Measurements from ENCODE around the gene ARID1B.
A peak's percentile ranks its signal among the peaks of the same experiment; 100 is the strongest.

The ARID1B gene

GRCh38 chr6:157099912-157100593 lies 322.9 kb downstream of the ARID1B start:
- no peak for DNase-seq (ENCODE audit: low read depth)

GRCh38 chr6:157101166-157101565 lies 324.0 kb downstream of the ARID1B start:
- no peak for DNase-seq (ENCODE audit: low read depth)

GRCh38 chr6:157104803-157105202 lies 327.6 kb downstream of the ARID1B start:
- DNase-seq (ENCODE audit: low read depth): no peak

GRCh38 chr6:157106487-157106886 lies 329.3 kb downstream of the ARID1B start:
- DNase-seq (ENCODE audit: low read depth): no peak

- DNase-seq (ENCODE audit: low read depth): no peak
Observed at GRCh38 chr6:157107571-157107914, 330.4 kb downstream of the ARID1B start.

- peak; percentile 78 for DNase-seq (ENCODE audit: low read depth)
Observed at GRCh38 chr6:157107915-157108651, 330.9 kb downstream of the ARID1B start.

GRCh38 chr6:157108923-157109322 lies 331.7 kb downstream of the ARID1B start:
- no peak for DNase-seq (ENCODE audit: low read depth)

GRCh38 chr6:157110607-157111006 lies 333.4 kb downstream of the ARID1B start:
- DNase-seq (ENCODE audit: low read depth): no peak

GRCh38 chr6:157113389-157113788 lies 336.2 kb downstream of the ARID1B start:
- no peak for DNase-seq (ENCODE audit: low read depth)

- DNase-seq (ENCODE audit: low read depth): no peak
Observed at GRCh38 chr6:157116426-157116825, 339.2 kb downstream of the ARID1B start.

GRCh38 chr6:157117431-157118095 lies 340.4 kb downstream of the ARID1B start:
- DNase-seq (ENCODE audit: low read depth): no peak

- DNase-seq (ENCODE audit: low read depth): no peak
Observed at GRCh38 chr6:157119502-157120027, 342.4 kb downstream of the ARID1B start.

GRCh38 chr6:157120534-157121232 lies 343.5 kb downstream of the ARID1B start:
- DNase-seq (ENCODE audit: low read depth): no peak

- DNase-seq (ENCODE audit: low read depth): no peak
Observed at GRCh38 chr6:157121897-157122296, 344.7 kb downstream of the ARID1B start.

GRCh38 chr6:157123234-157123633 lies 346.1 kb downstream of the ARID1B start:
- DNase-seq (ENCODE audit: low read depth): no peak

- DNase-seq (ENCODE audit: low read depth): no peak
Observed at GRCh38 chr6:157124485-157125254, 347.5 kb downstream of the ARID1B start.

GRCh38 chr6:157125531-157125930 lies 348.4 kb downstream of the ARID1B start:
- DNase-seq (ENCODE audit: low read depth): no peak

- no peak for DNase-seq (ENCODE audit: low read depth)
Observed at GRCh38 chr6:157126183-157127098, 349.3 kb downstream of the ARID1B start.

- DNase-seq (ENCODE audit: low read depth): no peak
Observed at GRCh38 chr6:157128235-157128775, 351.1 kb downstream of the ARID1B start.

GRCh38 chr6:157131250-157131649 lies 354.1 kb downstream of the ARID1B start:
- DNase-seq (ENCODE audit: low read depth): no peak

All from fibroblast of the conjunctiva (primary cell).